HepG2 (cell line): ENCODE results near the gene TMEM150C. TPM values are rescaled to one million over a fixed set of nuclear protein-coding genes. Genes with fewer than 3 reads are reported as not detected.

Experiments
- DNMT1 ChIP-seq: sonication (generic); formaldehyde crosslinking; IDR thresholded peaks from 2 replicates; pipeline ENCODE4 v1.5.1; 2020; ENCODE audit warnings: mild to moderate bottlenecking, missing genetic modification reagents
- FOXA1 ChIP-seq, 2 experiments: fragments of 450-650 bp in 1 of 2; sonication (generic) in 1 of 2; formaldehyde crosslinking in 1 of 2; IDR thresholded peaks; 2 replicates each; pipeline versions ENCODE4 v1.4.0 to v1.6.1; 2016 to 2020; ENCODE audit warnings: missing genetic modification reagents in 1 of 2
- GABPA ChIP-seq, 2 experiments: IDR thresholded peaks; 2 replicates each; pipeline ENCODE4 v1.6.1; 2011 to 2016; ENCODE audit warnings: low read depth in 2 of 2, low read length in 1 of 2, missing biosample characterization in 1 of 2, missing genetic modification characterization in 1 of 2
- RORA ChIP-seq: sonication (generic); formaldehyde crosslinking; IDR thresholded peaks from 2 replicates; pipeline ENCODE4 v1.5.0; 2020; ENCODE audit warnings: mild to moderate bottlenecking, missing genetic modification reagents, moderate library complexity
- ZFAT ChIP-seq: sonication (generic); formaldehyde crosslinking; conservative IDR thresholded peaks from 2 replicates; pipeline ENCODE4 v1.8.1; 2023; ENCODE audit warnings: missing genetic modification reagents, inconsistent platforms
- ZFP36 ChIP-seq: fragments of 150-350 bp; IDR thresholded peaks from 2 replicates; pipeline ENCODE4 v1.6.1; 2018; ENCODE audit warnings: borderline replicate concordance, low read length, low read depth; ENCODE audit not compliant: partially characterized antibody
- ZNF230 ChIP-seq: sonication (generic); formaldehyde crosslinking; IDR thresholded peaks from 2 replicates; pipeline ENCODE4 v1.4.0; 2020; ENCODE audit warnings: mild to moderate bottlenecking, missing genetic modification reagents
- ZNF256 ChIP-seq: sonication (generic); formaldehyde crosslinking; conservative IDR thresholded peaks from 2 replicates; pipeline ENCODE4 v1.4.0; 2020; ENCODE audit warnings: missing genetic modification reagents
- ZNF264 ChIP-seq: sonication (generic); formaldehyde crosslinking; IDR thresholded peaks from 2 replicates; pipeline ENCODE4 v1.4.0; 2020; ENCODE audit warnings: missing genetic modification reagents
- ZNF292 ChIP-seq: sonication (generic); formaldehyde crosslinking; IDR thresholded peaks from 2 replicates; pipeline ENCODE4 v1.8.1; 2022; ENCODE audit warnings: mild to moderate bottlenecking, low read depth, missing genetic modification reagents, borderline replicate concordance
- ZNF737 ChIP-seq: sonication (generic); formaldehyde crosslinking; IDR thresholded peaks from 2 replicates; pipeline ENCODE4 v1.5.0; 2020; ENCODE audit warnings: missing genetic modification reagents, mild to moderate bottlenecking, borderline replicate concordance
- ZNF782 ChIP-seq: sonication (generic); formaldehyde crosslinking; IDR thresholded peaks from 2 replicates; pipeline ENCODE4 v1.4.0; 2020; ENCODE audit warnings: missing genetic modification reagents, mild to moderate bottlenecking, borderline replicate concordance
- polyA plus RNA-seq, 8 experiments: library from polyadenylated mRNA; depleted of rRNA in 3 of 8; stranded (reverse) in 7 of 8; unstranded in 1 of 8; fragments of >200 nt; fragmentation: Illumina TruSeq in 4 of 8; extraction: Trizol in 4 of 8; gene quantifications; 2 replicates each; pipeline versions ENCODE4 v1.2.1 to v1.2.3, GENCODE V29; 2011 to 2016; ENCODE audit warnings: low read depth in 4 of 8, missing spikeins in 1 of 8, mixed read lengths in 1 of 8; ENCODE audit not compliant: insufficient read depth in 1 of 8
- total RNA-seq, 5 experiments: library from RNA; depleted of rRNA; stranded (reverse); fragments of >200 nt; fragmentation: Illumina TruSeq; extraction: Trizol; gene quantifications; 2 replicates each; pipeline ENCODE4 v1.2.3, GENCODE V29; 2016; ENCODE audit warnings: low read depth in 1 of 5
- TF ChIP-seq, protein P1 (sequence below), 2 experiments: IDR thresholded peaks; 2 replicates each; pipeline ENCODE4 v1.6.1; 2011 to 2012; ENCODE audit warnings: low read length in 2 of 2, borderline replicate concordance in 1 of 2, low read depth in 1 of 2, mild to moderate bottlenecking in 1 of 2, moderate library complexity in 1 of 2
- TF ChIP-seq, protein P2 (sequence below): sonication (generic); formaldehyde crosslinking; conservative IDR thresholded peaks from 2 replicates; pipeline ENCODE4 v1.5.0; 2020; ENCODE audit warnings: missing genetic modification reagents

Gene TMEM150C
- total and polyA plus RNA-seq, 2 of the 13 experiments (the other 11 are each of a cell fraction or from before 2014, with no cell fraction given), result 0.33 to 0.42 TPM

DNA sequence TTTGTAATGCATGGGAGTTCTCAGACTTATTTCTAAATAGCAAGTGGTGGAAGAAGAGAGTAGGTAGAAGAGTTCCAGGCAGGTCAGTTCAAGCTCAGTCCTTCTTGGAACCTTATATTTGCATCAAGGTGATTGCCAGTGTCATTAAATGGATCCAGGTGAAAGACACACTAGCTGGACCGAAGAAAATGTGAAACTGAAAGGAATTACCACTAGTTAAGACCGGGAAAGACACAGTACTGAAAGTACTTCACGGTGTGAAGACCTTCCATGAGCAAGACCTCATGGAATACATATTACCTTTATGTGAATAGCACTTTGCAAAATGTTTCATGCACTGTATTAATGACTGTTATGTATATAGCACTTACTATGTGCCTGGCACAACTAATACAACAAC, 19.1 kb downstream of the TMEM150C start (continued):
- TF ChIP-seq ZNF292 (CRISPR knock-in tag), result no peak
- TF ChIP-seq RORA, result no peak
- no peak for TF ChIP-seq ZNF264 (CRISPR knock-in tag)
- no peak for TF ChIP-seq DNMT1
- TF ChIP-seq, protein P1, sequence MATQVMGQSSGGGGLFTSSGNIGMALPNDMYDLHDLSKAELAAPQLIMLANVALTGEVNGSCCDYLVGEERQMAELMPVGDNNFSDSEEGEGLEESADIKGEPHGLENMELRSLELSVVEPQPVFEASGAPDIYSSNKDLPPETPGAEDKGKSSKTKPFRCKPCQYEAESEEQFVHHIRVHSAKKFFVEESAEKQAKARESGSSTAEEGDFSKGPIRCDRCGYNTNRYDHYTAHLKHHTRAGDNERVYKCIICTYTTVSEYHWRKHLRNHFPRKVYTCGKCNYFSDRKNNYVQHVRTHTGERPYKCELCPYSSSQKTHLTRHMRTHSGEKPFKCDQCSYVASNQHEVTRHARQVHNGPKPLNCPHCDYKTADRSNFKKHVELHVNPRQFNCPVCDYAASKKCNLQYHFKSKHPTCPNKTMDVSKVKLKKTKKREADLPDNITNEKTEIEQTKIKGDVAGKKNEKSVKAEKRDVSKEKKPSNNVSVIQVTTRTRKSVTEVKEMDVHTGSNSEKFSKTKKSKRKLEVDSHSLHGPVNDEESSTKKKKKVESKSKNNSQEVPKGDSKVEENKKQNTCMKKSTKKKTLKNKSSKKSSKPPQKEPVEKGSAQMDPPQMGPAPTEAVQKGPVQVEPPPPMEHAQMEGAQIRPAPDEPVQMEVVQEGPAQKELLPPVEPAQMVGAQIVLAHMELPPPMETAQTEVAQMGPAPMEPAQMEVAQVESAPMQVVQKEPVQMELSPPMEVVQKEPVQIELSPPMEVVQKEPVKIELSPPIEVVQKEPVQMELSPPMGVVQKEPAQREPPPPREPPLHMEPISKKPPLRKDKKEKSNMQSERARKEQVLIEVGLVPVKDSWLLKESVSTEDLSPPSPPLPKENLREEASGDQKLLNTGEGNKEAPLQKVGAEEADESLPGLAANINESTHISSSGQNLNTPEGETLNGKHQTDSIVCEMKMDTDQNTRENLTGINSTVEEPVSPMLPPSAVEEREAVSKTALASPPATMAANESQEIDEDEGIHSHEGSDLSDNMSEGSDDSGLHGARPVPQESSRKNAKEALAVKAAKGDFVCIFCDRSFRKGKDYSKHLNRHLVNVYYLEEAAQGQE (IDR thresholded peaks at IDR 0.05; ENCODE audit: borderline replicate concordance in 1 of 2, low read depth in 1 of 2, low read length in 2 of 2), result no peak
- TF ChIP-seq ZNF256, result no peak
- TF ChIP-seq, protein P2, sequence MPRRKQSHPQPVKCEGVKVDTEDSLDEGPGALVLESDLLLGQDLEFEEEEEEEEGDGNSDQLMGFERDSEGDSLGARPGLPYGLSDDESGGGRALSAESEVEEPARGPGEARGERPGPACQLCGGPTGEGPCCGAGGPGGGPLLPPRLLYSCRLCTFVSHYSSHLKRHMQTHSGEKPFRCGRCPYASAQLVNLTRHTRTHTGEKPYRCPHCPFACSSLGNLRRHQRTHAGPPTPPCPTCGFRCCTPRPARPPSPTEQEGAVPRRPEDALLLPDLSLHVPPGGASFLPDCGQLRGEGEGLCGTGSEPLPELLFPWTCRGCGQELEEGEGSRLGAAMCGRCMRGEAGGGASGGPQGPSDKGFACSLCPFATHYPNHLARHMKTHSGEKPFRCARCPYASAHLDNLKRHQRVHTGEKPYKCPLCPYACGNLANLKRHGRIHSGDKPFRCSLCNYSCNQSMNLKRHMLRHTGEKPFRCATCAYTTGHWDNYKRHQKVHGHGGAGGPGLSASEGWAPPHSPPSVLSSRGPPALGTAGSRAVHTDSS (CRISPR knock-in tag), result no peak
- TF ChIP-seq ZNF737 (CRISPR knock-in tag), result no peak
- no peak for TF ChIP-seq FOXA1 (IDR thresholded peaks at IDR 0.05)
- TF ChIP-seq FOXA1 (CRISPR knock-in tag; IDR thresholded peaks at IDR 0.05), result no peak
- TF ChIP-seq ZFAT (CRISPR knock-in tag), result no peak
- TF ChIP-seq GABPA (IDR thresholded peaks at IDR 0.05; ENCODE audit: low read depth, low read length), result no peak
- no peak for TF ChIP-seq GABPA (CRISPR knock-in tag; IDR thresholded peaks at IDR 0.05; ENCODE audit: low read depth)
- TF ChIP-seq ZNF230 (CRISPR knock-in tag), result no peak
- TF ChIP-seq ZFP36, result no peak
- no peak for TF ChIP-seq ZNF782 (CRISPR knock-in tag)
- TF ChIP-seq, all 625 proteins: peak for 0
